DMS153 (cell line): ENCODE results near the gene ENPEP.
"Not testable (repeated sequence)": the region's sequence is repeated elsewhere in the genome, so short reads cannot be mapped to it uniquely, and the experiment has no call there.

Experiments used
- DNase-seq: peaks from one replicate; lab custom pipeline; 2025; lab: John Stamatoyannopoulos, UW

The ENPEP gene

GRCh38 chr4:110485452-110485851 is 9.5 kb downstream of the ENPEP start:
- DNase-seq = no peak

- DNase-seq = no peak
These were observed 10.3 kb downstream of the ENPEP start for GRCh38 chr4:110486256-110486655.

GRCh38 chr4:110486850-110487249 is 10.9 kb downstream of the ENPEP start:
- not testable (repeated sequence) for DNase-seq

- DNase-seq = no peak
These were observed 11.9 kb downstream of the ENPEP start for GRCh38 chr4:110487873-110488272.

GRCh38 chr4:110489901-110490508 is 14.1 kb downstream of the ENPEP start:
- no peak for DNase-seq

- DNase-seq = no peak
These were observed 16.6 kb downstream of the ENPEP start for GRCh38 chr4:110492522-110492921.

- DNase-seq = no peak
These were observed 17.6 kb downstream of the ENPEP start for GRCh38 chr4:110493520-110493919.

- DNase-seq = no peak
These were observed 22.5 kb downstream of the ENPEP start for GRCh38 chr4:110498420-110498819.

GRCh38 chr4:110499126-110499525 is 23.2 kb downstream of the ENPEP start:
- no peak for DNase-seq

- no peak for DNase-seq
These were observed 25.9 kb downstream of the ENPEP start for GRCh38 chr4:110501826-110502225.

GRCh38 chr4:110503270-110504083 is 27.5 kb downstream of the ENPEP start:
- DNase-seq = no peak

- no peak for DNase-seq
These were observed 28.1 kb downstream of the ENPEP start for GRCh38 chr4:110504084-110504435.

- no peak for DNase-seq
These were observed 29.5 kb downstream of the ENPEP start for GRCh38 chr4:110505440-110505839.

- no peak for DNase-seq
These were observed 33.1 kb downstream of the ENPEP start for GRCh38 chr4:110508827-110509710.

GRCh38 chr4:110510277-110510676 is 34.3 kb downstream of the ENPEP start:
- DNase-seq = no peak

GRCh38 chr4:110510955-110511544 is 35.1 kb downstream of the ENPEP start:
- peak; percentile 31 for DNase-seq

GRCh38 chr4:110512901-110513300 is 36.9 kb downstream of the ENPEP start:
- no peak for DNase-seq

- DNase-seq = no peak
These were observed 39.0 kb downstream of the ENPEP start for GRCh38 chr4:110514889-110515479.

- DNase-seq = peak; percentile 10
These were observed 39.7 kb downstream of the ENPEP start for GRCh38 chr4:110515676-110516075.

- DNase-seq = peak; percentile 82
These were observed 40.4 kb downstream of the ENPEP start for GRCh38 chr4:110516106-110516922.

- DNase-seq = no peak
These were observed 43.0 kb downstream of the ENPEP start for GRCh38 chr4:110518889-110519490.
